HG02852 (cell line): Measurements from ENCODE around the gene SLC43A2.
"Not testable (repeated sequence)": the region's sequence is repeated elsewhere in the genome, so short reads cannot be mapped to it uniquely, and the experiment has no call there.

Experiments used
- ATAC-seq: cut with Tn5 transposase; IDR thresholded peaks from one replicate; pipeline ENCODE4 v1.9.1; 2021; ENCODE audit warnings: mild to moderate bottlenecking, moderate library complexity; ENCODE audit not compliant: unreplicated experiment

Gene SLC43A2

DNA sequence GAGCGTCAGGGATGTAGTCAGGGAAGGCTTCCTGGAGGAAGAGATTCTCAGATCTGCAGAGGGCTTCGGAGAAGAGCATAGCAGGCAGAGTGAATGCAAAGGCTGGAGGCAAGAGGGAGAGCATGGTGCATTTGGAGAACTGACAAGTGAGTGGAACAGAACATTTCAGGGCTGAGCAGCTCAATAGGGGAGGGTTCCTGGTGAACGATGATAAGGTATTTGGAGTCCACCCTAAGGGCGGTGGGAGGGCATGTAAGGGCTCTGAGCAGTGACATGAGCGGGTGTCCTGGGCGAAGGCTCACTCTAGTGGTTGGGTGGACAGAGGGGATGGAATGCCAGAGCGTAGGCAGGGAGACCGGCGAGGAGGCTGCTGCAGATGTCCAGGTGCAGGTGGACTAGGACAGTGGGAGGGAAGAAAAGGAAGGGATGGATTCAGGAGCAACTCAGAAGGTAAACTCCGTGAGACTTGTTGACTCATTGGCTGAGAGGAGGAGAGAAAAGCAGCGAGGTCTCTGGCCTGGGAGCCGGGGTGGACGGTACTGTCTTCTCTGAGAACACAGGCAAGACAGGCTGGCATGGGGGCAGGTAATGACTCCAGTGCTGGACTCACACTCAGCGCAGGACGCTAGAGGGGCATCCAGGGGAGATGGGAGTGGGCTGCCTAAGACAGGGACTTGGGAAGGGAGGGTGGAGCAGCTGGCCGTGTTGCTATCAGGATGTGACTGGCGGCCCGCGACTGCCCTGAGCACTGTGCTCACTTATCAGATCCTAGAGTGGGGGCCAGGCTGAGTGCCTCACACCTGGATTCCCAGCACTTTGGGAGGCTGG lies 64.6 kb downstream of the SLC43A2 start:
- ATAC-seq = no peak

DNA sequence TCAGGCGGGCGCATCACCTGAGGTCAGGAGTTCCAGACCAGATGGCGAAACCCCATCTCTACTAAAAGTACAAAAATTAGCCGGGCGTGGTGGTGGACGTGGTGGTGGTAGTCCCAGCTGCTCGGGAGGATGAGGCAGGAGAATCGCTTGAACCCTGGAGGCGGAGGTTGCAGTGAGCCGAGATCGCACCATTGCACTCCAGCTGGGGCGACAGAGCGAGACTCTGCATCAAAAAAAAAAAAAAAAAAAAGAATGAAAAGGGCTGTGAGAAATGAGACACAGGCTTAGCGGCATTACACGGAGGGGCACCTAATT lies 65.2 kb downstream of the SLC43A2 start:
- ATAC-seq = not testable (repeated sequence)

DNA sequence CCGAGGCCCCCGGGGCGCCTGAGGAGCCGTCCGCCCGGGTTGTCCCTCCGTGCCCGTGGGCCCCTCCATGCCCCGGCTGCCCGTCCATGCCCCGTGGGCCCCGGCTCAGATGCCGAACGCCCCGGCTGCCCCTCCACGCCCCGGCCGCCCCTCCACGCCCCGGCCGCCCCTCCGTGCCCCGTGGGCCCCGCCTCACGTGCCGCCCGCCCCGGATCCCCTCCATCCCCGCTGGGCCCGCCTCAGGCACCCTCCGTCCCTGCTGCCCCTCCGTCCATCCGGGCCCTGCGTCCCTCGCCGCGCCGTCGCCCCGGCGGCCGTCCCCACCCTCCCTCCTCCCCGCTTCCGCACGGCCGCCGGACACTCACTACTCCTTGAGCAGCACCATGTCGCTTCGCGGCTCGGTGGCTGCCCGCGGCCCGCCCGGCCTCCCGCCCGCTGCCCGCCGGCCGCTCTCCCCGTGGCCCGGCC lies 66.4 kb downstream of the SLC43A2 start:
- ATAC-seq = peak; percentile 42

DNA sequence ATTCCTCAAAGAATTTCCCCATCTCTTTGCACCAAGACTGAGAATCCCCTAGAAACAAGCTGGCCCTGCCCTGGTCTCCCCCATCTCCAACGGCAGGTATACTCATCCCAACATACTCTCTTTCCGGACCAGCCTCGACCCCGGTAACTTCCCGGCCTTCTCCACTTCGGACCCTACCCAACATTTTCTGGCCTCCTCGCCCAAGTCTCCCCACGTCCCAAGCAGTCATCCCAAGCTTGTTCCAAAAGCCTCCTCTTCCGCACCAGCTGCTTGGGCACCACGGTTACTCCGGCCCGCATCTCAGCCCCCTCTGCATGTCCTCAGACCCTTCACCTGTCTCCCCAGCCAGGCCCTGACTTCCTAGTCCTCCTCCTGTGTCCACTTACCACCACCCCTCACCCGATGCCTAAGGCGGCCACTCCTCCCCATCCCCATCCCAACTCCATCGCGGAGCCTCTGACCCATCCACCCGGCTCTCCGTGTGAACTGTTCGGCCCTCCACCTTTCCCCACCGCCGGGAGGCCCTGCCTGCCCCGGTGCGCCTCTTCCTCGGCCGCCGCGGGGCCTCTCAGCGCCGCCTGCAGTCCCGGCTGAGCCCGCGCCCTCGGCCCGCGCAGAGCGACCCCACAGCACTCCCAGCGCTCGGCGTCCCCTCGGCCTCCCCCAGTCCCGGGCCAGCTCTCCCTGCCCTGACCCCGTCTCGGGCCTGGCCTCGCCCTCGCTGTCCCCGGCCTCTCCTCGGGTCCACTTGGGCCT lies 67.0 kb downstream of the SLC43A2 start:
- peak; percentile 14 for ATAC-seq

DNA sequence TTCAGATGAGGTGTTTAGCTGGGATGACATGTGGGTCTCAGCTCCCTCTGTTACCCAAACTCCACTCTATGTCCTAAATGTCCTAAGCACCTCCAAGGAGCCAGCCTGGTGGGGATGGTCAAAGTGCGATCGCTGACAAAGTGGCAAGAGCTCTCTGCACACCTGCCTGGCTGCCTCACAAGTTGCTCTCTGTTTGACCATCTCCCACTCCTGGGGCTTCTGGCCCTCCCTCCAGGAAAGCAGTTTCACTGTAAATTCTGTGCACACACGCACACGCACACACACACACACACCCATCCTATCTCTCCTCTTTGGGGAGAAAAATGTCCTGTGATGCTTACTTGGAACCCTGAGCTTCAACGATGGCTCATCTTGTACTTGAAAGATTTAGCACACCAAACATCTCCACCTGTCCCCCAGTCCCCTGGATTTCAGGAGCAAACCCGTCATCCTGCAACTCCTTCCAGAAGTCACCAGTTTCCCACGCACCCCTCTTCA lies 67.7 kb downstream of the SLC43A2 start:
- no peak for ATAC-seq

DNA sequence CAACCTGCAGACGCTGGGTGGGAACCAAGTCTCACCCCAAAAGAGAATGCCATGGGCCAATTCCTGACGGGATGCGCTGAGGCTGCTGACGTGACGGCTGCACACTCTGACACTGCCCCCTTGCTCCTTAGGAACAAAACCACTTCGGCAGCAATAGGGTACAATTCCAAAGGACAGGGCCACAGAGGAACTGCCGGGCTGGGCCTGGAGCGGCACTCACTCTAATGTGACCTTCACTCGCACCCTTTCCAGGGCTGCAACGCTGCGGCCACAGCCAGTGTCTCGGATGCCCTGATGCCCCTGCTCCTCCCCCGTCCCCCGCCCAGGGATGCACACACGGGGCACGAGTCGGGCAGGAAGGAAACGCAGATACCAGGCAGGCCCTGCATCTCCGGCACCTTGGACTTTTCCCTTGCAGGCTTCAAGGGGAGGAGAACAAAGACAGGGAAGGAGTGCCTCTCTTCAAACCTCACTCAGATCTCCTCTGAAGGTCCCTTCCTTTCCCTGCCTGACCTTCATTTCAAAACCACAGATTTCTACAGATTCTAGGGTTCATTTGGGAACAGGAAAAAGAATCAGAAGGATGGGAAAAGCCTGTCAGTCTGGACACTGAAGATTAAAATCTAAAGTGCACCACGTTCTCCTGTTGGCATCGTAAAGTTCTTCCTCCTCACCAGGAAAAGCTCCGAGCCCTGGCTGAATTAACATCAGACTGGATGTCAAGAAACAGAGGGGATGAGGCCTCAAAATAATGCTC lies 68.4 kb downstream of the SLC43A2 start:
- no peak for ATAC-seq

DNA sequence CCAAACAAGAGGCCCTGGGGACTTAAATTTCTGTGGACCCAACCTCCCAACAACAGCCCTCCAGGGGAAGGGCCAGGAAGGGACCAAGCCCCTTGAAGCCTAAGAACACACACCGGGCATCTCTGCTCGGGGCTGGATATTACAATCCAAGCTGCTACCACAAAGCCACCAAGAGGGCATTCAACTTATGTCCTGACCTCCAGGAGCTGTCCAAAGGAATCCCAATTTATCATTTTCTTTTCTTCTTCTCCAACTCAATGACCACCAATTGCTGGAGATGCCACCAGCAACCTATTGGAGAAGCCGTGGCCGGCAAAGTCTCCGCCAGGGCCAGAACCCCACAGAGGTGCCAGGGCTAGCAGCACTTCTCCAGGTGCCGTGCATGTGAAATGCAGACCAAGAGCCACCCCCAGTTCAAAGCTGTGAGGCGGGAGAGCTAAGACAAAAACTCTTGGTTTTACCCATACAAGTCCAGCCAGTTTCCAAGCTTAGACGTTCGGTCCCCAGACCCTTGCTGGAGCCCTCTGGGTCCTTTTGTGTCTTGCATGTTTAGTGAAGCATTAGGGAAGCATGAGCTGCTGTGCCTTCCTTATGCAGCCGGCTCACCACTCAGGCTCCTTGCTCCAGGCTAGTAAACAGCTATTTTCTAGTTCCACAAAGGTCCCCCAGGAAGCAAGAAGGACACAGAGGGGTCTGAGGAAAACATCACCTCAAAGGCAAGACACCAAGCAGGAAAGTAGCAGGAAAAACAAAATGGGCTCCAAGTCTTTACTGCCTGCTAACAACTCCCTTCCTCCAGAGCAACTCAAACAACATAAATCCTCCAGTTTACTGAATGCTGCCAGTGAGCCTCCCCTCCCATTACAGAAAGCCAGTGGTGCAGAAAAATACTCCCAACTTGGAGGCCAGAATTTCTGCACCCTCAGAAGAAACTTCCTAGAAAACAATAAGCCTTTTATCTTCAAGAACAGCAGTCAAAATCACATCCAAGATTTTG lies 69.3 kb downstream of the SLC43A2 start:
- ATAC-seq = no peak

DNA sequence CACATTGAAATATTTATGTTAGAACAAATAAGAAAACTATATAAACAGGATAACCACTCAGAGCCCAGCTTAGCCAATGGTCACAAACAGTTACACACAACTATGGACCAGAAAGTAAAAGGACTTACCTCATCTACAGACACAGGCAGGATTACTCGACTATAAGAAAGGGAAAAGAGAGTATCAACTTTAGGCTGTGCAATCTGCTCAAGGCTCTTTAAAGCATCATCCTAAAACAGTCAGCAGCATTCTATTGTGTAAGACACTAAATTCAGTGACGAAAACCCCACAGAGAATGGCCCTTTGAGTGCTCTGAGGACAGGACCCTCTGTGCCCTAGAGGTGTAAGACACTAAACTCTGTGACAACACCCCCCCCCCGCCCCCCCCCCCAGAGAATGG lies 70.2 kb downstream of the SLC43A2 start:
- ATAC-seq = no peak

DNA sequence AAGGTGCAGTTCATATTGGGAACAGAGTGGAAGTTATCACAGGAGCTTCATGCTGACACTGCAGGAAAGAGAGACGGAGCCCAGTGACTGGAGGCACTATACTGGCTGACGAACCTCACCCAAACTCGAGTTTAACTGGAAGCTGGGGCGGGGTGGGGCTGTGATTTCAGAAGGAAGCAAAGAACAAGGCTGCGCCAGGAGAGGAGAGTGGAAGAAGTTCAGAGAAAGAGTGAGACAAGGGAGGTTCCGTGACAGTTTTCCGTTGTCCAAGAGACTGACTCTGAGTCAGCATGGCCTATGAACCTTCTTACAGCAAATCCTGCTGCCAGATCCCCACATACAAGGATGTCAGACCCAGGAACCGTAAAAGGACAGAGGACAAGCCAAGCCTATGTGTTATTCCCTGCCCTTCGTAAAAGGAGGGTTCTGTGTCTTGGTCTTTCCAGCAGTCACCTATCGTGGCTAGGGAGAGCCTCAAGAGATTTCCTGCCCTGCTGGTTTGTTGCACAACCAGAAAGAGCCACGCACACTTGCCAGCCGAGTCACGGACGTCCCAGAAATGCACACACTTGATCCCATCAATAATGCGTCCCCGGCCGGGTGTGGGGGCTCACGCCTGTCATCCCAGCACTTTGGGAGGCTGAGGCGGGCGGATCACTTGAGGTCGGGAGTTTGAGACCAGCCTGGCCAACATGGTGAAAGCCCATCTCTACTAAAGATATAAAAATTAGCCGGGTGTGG lies 71.1 kb downstream of the SLC43A2 start:
- ATAC-seq = no peak

DNA sequence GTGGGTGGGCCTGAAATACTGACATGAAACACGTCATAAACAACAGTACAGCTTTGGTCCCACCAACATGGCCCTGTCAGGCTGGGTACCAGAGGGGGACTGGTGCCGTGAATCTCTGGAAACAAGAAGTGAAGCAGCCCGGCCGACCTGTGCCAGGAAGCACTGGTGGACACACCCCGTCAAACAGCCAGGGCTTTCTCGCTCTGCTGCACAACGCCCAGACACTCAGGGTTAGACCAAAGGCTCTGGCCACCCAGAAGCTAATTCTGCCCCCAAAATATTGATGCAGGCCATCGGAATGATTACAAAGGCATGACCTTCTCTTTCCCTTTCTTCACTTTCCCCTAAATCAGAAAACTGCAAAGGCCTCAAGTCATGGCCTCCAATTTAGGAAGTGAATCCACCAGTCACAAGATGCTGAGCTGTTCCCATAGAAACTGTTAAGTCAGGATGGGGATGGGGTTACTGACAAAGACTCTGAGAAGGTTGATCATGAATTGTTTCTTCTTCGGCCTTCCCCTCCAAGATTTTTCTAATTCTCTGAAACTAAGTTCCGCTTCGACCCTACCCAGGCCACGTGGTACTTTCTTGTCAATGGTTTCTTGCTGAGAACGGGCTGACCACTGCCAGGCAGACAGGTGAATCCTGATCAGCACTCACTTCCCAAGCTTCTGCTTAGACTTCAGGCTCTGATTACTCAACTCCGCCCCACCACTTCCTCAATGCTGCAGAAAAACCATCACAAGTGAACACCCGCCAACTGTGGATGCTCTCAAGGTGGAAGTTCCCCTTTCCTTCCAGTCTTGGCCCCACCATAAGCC lies 72.8 kb downstream of the SLC43A2 start:
- no peak for ATAC-seq

DNA sequence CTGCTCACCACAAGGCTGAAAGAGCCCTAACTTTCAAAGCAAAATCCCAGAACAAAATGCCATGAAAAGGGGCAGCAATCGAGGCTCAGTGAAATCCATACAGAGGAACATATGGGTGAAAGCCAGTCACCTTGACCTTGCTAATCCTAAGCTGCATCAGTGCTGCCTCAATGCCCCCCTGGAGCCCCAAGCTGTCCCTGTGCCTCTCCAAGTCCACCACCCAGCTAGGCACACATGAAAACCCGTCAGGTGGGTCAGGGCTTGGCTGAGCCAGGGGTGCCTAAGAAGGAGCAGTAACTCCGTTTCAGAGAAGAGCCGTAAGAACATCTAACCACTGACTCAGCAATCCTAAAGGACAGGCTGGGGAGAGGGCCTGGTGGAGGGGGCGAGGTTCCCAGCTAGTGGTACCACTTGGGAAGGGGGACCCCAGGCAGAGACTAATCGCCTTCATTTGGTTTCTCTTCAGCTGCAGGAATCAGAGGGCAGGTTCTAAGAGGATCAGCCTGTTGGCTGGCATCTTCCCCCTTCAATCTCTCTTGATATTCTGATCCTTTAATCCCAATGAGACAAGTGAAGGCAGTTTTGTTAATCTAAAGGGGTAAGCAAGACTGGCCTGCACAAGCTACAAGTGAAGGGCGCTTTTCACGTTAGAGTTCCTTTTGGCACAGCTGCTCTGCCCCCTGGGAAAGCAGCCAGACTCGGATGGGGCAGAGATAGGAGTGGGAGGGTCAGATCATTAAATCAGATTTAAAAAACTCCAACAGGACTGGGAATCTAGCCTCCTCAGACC lies 73.7 kb downstream of the SLC43A2 start:
- ATAC-seq = no peak

DNA sequence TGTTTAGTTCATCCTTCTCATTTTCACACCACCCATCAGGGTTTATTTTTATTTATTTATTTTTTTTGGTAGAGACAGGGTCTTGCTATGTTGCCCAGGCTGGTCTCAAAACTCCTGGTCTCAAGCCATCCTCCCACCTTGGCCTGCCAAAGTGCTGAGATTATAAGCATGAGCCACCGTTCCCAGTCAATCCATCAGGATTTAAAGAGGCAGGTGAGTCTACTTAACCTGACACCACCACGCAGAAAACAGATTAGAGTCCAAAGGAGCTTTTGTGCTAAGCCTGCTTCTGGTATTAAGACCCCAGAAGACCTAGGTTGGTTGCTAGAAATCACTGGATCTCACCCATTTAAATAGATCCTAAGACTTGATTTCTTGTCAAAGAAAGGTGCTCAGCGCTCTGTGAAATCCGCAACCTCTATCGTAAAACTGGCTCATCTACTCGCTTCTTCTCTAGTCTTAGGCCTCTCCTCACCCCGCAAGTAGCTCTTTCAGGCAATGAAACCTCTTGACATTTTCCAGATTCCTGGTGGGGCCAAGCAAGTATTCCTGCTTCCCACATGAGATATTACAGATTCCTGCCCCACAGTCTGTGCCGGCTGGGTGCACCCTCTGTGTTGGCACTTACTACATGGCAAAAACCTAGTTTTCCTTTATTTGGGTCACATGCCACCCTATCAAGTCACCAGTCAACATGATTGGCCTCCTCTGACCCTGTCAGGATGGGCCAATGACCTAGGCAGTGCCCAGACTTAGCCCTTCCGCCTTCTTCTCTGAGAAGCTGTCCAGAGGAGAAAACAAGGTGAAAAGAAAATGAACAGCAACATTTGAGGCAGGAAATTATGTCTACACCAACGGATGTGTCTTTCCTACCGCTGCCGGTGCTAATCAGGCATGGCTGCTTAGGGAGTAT lies 75.0 kb downstream of the SLC43A2 start:
- ATAC-seq = no peak

DNA sequence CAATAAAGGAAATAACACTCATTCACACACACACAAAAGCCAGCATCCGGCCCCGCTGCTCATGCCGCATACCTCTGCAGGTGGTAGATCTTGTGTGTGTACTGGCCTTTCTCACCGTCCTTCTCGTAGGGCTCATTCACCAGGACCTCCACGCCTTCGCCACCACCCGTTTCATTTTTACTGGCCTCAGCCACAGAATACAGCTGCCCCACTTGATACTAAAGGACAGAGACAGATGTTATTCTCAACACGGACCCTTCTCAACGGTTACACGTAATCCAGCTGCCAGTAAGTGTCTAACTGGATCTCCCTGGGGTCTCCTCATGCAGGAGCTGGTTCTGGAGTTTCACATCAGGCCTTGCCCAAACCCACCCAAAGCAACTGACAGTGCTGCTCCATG lies 75.7 kb downstream of the SLC43A2 start:
- ATAC-seq = no peak

DNA sequence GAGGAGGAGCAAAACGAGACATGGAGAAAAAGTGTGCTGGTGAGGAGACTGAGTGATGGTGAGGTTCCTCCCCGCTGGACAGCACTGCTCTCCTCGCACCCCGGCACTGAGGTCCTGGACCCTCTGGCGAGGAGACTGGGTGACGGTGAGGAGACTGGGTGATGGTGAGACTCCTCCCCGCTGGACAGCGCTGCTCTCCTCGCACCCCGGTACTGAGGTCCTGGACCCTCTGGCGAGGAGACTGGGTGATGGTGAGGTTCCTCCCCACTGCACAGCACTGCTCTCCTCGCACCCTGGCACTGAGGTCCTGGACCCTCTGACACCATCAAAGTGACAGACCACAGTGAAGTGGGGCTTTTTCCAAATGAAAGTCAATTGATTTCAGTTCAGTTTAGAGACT lies 76.9 kb downstream of the SLC43A2 start:
- ATAC-seq = no peak

DNA sequence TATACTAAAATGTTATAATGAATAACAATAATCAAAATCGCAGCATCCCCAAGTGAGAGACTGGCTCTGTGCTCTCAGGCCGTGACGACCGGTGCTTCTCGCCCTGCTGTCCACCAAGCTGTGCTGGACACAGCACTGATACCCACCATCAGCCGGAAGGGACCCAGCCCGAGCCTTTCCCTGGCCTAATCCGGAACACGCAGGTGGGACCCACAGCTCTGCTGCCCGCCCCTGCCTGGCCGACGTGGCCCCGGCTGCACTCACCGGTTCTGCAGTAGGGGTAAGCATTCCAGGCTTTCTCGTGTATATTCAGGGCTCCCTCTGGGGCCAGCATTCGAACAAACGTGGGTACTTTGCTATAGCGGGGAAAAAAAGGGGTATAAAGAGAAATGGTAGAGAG lies 80.6 kb downstream of the SLC43A2 start:
- ATAC-seq = no peak

DNA sequence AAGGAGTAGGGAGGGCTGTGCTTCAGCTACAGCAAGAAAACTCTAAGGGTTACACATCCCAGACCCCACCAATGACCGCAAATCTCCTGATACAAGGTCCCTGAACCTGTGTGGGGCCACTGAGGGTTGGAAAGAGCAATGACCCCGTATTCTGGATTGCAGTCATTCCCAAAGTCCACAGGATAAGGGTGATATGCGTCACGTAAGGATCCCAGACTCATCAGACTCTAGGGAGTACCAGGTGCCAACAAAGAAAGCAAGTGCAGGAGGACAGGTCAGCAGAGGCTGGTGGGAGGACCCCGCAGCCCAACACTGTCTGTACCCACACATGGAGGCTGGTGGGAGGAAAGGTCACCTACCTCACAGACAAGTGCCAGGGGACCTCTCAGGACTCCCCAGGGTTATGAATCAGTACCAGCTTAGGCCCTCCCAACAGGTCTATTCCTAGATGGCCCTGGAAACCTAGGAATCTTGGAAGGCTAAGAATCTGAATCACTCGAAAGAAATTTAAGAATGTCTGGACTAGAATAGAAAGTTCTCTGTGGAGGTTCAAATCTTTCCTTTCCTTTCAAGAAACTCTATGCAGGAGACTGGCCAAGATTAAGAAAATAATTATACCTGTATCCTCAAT lies 82.2 kb downstream of the SLC43A2 start:
- ATAC-seq = no peak
